CD4-positive, alpha-beta T cell (primary cell): ENCODE results near the gene CCAR1. TPM values are rescaled to one million over a fixed set of nuclear protein-coding genes. Genes with fewer than 3 reads are reported as not detected.

Source experiments
- microRNA-seq: library from miRNA; unstranded; fragments of <30 nt; microRNA quantifications from one replicate; pipeline ENCODE4 v1.2.0, GENCODE V29; 2021; ENCODE audit warnings: borderline microRNAs expressed, borderline replicate concordance
- total RNA-seq, 174 experiments: library from RNA in 2 of 174; stranded (reverse) in 2 of 174; gene quantifications; one replicate each; pipeline ENCODE4 v1.2.3 and lab custom pipeline; 2021 to 2026

The CCAR1 gene
- total RNA-seq, 2 experiments from 2014 or later = 68.9 to 82.2 TPM

Small RNA genes lying within 50 kb of the gene (microRNA-seq; reads per million reads assigned to microRNA genes)
- gene MIR1254-1 = not detected

Other genes with a start within 250 kb of the CCAR1 start
- gene DNA2, start 249.3 kb upstream of the CCAR1 start, total RNA-seq = 1 to 10 TPM; 3.7 to 5.7 TPM
- gene SLC25A16, start 193.7 kb upstream of the CCAR1 start, total RNA-seq = 10 to 100 TPM; 28.2 to 29.3 TPM
- 1 to 10 TPM; 1.5 TPM for gene TET1, start 160.9 kb upstream of the CCAR1 start, total RNA-seq
- under 1 TPM; 0.25 to 0.41 TPM for gene STOX1, start 106.3 kb downstream of the CCAR1 start, total RNA-seq
- gene DDX50, start 180.1 kb downstream of the CCAR1 start, total RNA-seq = 10 to 100 TPM; 46.8 to 47.5 TPM
- 100 to 1,000 TPM; 120 to 121 TPM for gene DDX21, start 234.9 kb downstream of the CCAR1 start, total RNA-seq